GM10266 (cell line): Measurements from ENCODE around the gene SPAG8.

ENCODE experiments used
- DNase-seq: peaks from one replicate; pipeline ENCODE4 v3.0.0; 2012; ENCODE audit errors: extremely low spot score
- CTCF ChIP-seq: IDR thresholded peaks from 2 replicates; pipeline ENCODE4 v1.5.1; 2012; ENCODE audit warnings: mild to moderate bottlenecking, low read depth; ENCODE audit not compliant: control insufficient read depth, insufficient read depth; ENCODE audit errors: missing control alignments

Gene SPAG8

GRCh38 chr9:35808433-35808832 is 3.6 kb downstream of the SPAG8 start:
- TF ChIP-seq CTCF, result no peak
- DNase-seq, result no peak

GRCh38 chr9:35806101-35806500 is 6.0 kb downstream of the SPAG8 start:
- TF ChIP-seq CTCF, result no peak
- no peak for DNase-seq

- no peak for DNase-seq
- no peak for TF ChIP-seq CTCF
Measured at GRCh38 chr9:35801328-35802128, 10.5 kb downstream of the SPAG8 start.

- no peak for TF ChIP-seq CTCF
- DNase-seq, result no peak
Measured at GRCh38 chr9:35800530-35800929, 11.5 kb downstream of the SPAG8 start.

GRCh38 chr9:35798658-35799374 is 13.2 kb downstream of the SPAG8 start:
- TF ChIP-seq CTCF, result no peak
- no peak for DNase-seq

GRCh38 chr9:35797311-35798109 is 14.6 kb downstream of the SPAG8 start:
- DNase-seq, result no peak
- TF ChIP-seq CTCF, result no peak
